ENCODE data around the gene JAG1. TPM values are rescaled to one million over a fixed set of nuclear protein-coding genes. Genes with fewer than 3 reads are reported as not detected.
A peak's percentile ranks its signal among the peaks of the same experiment; 100 is the strongest.
"Not testable (repeated sequence)": the region's sequence is repeated elsewhere in the genome, so short reads cannot be mapped to it uniquely, and the experiment has no call there.

The JAG1 gene
- total RNA-seq, 1 experiment from 2014 or later: 8.3 TPM

DNA sequence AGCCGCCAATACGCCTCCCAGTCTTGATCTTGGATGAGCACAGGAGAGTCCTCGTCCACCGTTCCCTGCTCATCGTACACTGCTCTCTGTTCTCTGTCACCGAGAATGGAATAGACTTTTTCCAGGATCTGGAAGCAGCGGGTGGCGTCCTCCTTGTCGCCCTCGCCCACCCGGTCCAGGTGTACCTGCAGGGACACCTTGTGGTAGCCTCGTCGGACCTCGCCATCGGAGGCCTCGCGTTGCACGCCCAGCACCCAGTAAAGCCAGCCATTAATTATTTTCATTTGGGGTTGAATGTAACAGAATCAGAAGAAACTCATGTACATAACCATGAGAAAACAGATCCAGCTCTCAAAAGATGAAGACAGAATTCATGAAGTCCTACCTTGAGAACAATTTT lies 59.9 kb downstream of the JAG1 start:
- no peak for DNase-seq (ENCODE audit: low read depth)

DNA sequence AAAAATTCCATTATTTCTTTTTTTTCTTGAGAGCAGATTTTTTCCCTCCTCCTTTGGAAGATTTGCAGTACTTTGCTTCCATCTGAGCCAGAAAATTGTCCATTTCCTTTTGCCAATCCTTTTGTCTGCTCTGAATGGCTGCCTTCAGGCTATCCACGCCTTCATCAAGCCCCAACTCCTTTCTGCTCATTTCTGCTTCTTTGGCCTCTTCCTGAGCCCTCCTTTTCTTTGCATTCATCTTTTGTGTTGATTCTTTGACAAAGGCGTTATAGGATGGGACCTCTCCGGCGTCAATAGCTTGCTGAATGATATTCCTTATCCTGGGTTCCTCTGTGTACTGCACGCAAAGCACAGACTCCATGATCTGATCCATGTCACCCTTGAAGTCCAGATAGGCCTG lies 60.4 kb downstream of the JAG1 start:
- not testable (repeated sequence) for DNase-seq (ENCODE audit: low read depth)

DNA sequence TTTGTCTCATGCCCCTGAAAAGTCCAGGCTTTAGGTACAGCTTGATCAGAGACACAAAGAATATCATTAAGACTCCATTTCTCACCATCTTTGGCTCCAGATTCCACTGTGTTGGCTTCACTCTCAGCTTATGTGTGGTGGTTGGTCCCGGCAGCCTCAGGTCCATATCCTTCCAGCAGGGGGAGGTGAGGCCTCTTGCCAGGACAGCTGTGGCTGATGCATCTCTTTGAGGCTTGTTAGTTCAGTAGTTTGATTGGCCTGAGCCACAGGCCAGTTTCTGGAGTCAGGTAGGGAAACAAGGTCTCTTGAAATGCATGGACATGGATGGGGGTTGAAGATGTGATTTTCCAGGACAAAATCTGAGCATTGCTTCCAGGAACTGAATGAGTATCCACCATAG lies 62.4 kb downstream of the JAG1 start:
- peak; percentile 63 for DNase-seq (ENCODE audit: low read depth)

DNA sequence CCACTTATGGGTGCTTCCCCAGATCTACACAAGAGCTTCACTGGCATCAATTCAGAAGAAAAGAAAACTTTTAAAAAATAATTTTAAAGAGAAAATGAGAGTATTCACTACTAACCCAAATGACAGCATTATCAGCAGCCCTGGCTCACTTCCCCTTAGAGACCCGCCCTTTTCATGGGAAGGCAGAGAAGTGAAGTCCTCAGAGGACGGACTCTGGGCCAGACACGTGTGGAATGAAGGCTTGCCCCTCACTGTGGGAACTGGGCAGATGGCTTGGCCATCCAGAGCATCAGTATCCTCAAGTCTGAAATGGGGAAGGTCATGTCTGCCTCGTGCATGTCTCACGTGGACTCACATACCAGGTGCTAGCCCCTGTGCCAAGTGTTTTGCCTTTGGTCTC lies 63.5 kb downstream of the JAG1 start:
- DNase-seq (ENCODE audit: low read depth): no peak

GRCh38 chr20:10609770-10610169 lies 64.0 kb downstream of the JAG1 start:
- no peak for DNase-seq (ENCODE audit: low read depth)

GRCh38 chr20:10609276-10609675 lies 64.5 kb downstream of the JAG1 start:
- DNase-seq (ENCODE audit: low read depth): peak; percentile 62

DNA sequence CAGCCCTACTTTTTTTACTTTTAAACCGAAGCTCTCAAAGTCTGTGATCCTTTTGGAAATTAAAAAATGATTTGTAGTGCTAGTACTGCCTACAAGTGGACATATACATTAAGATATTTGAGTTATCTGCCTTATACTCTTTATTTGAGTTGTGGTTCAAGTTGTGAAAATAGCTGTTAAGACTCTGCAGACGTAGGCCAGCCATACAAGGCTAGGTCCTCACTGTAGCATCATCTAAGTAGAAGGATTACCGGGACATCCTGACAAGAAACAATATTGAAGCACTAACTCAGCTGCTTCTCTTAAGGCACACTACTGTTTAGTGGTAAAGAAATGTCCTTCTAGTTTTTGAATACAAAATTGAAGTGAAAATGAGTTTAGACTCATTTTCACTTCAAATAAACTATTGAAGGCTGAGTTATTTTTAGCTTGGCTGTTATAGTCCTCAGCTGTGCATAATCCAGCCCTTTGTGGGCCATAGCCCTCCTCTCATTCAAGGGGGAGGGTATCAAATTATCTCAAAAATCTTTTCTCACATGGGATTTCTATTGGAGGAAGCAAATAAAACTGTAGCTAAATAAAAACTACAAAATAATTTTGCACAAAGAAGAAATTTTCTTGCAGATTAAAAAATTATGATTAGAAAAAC lies 68.1 kb downstream of the JAG1 start:
- no peak for DNase-seq (ENCODE audit: low read depth)

DNA sequence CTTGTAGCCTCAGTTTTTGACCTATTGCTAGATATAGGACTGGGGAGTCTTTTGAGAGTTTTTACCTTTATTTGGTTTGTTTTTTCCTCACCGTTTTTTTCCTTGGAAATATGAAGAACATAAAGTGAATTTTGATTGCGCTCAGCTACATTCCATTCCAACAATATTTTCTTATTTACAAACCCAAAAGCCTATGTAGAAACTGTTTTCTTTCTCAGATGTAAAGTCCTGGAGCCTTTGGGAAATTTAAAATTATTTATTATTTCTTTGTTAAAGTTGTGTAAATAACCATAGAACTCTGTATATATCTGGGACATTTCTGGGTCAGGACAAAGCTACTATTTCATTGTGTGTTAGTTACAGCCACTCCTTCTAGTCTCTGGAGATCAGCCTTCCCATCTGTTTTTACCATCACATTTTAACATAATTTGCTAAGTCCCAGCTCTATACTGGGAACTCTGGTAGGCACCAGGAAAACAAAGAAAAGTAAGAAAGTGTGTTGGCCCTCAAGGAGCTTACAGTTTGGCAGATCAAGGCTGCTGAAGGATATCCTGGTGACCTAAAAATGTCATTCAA lies 68.8 kb downstream of the JAG1 start:
- peak; percentile 58 for DNase-seq (ENCODE audit: low read depth)

- DNase-seq (ENCODE audit: low read depth): peak; percentile 96
Observed at GRCh38 chr20:10603971-10604864, 69.6 kb downstream of the JAG1 start.

GRCh38 chr20:10603378-10603777 lies 70.4 kb downstream of the JAG1 start:
- no peak for DNase-seq (ENCODE audit: low read depth)

GRCh38 chr20:10602221-10602871 lies 71.5 kb downstream of the JAG1 start:
- no peak for DNase-seq (ENCODE audit: low read depth)

GRCh38 chr20:10597637-10598036 lies 76.2 kb downstream of the JAG1 start:
- DNase-seq (ENCODE audit: low read depth): no peak

DNA sequence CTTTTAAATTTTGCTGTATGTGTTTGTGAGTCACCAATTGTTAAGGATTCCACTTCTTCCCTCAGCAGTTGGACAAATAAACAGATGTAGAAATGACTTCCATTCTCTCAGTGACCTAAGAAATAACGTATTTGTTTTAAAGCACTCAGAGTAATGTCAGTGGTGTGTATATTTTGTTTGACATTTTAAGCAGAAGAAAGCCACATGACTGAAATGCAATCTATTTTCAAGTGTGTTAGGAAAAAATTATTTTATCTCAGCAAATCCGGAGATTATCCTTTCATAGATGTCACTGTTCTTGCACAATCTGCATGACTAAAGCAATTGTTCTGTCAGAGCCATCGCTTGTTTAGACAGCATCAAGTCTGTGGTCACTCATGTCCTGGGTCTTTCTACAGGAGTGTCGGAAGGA lies 77.1 kb downstream of the JAG1 start:
- peak; percentile 90 for DNase-seq (ENCODE audit: low read depth)

GRCh38 chr20:10595985-10596384 lies 77.8 kb downstream of the JAG1 start:
- DNase-seq (ENCODE audit: low read depth): no peak

GRCh38 chr20:10595266-10595665 lies 78.5 kb downstream of the JAG1 start:
- no peak for DNase-seq (ENCODE audit: low read depth)

GRCh38 chr20:10594296-10594868 lies 79.4 kb downstream of the JAG1 start:
- DNase-seq (ENCODE audit: low read depth): peak; percentile 91

GRCh38 chr20:10591946-10592521 lies 81.8 kb downstream of the JAG1 start:
- DNase-seq (ENCODE audit: low read depth): peak; percentile 67

DNA sequence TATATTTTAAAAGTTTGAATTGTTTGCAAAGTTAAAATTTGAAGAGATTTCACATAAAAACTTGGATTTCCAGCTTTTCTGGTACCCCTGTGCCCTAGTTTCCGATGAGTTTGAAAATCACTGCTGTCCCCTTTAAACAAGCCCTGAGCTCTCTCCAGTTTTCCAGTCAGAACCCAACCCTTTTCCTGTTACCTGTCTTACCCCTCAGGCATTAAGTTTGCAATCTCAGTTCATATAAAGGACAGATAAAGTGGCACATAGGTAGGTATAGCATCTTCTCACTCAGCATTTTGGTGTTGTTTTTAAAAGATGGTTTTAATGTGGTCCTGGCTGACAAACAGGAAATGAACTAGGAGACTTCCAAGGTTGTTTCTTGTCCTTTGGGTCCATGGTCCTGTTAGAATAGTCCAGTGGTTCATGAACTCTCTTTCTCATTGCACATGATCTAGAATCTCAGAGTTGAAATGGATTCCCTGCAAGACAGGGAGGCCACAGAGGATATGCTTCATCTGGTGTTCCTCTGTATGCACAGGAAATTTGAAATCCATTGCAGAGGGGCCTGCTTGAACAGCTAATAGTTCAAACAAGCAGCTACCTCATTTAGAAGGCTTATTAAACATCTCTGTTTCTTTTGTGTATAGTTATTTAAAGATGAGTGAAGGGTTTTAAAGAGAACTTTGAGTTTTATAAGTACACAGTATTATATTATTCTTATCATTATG lies 82.7 kb downstream of the JAG1 start:
- DNase-seq (ENCODE audit: low read depth): no peak

DNA sequence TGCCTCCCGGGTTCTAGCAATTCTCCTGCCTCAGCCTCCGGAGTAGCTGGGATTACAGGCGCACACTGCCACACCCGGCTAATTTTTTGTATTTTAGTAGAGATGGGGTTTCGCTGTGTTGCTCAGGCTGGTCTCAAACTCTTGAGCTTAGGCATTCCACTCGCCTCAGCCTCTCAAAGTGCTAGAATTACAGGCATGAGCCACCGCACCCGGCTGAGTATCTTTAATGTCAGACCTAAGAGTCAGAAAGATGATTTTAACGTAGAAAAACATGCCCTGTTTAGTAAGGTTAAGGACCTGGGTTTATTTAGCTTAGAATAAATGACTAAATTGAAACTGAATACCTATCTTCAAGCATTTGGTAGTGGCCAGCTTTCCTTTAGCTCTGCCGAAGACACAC lies 83.4 kb downstream of the JAG1 start:
- not testable (repeated sequence) for DNase-seq (ENCODE audit: low read depth)

Data from LHCN-M2 (cell line).